ENCODE measurements around the gene ITIH3. TPM values are rescaled to one million over a fixed set of nuclear protein-coding genes. Genes with fewer than 3 reads are reported as not detected.

The ITIH3 gene
- total RNA-seq, 2 experiments from 2014 or later: not detected

DNA sequence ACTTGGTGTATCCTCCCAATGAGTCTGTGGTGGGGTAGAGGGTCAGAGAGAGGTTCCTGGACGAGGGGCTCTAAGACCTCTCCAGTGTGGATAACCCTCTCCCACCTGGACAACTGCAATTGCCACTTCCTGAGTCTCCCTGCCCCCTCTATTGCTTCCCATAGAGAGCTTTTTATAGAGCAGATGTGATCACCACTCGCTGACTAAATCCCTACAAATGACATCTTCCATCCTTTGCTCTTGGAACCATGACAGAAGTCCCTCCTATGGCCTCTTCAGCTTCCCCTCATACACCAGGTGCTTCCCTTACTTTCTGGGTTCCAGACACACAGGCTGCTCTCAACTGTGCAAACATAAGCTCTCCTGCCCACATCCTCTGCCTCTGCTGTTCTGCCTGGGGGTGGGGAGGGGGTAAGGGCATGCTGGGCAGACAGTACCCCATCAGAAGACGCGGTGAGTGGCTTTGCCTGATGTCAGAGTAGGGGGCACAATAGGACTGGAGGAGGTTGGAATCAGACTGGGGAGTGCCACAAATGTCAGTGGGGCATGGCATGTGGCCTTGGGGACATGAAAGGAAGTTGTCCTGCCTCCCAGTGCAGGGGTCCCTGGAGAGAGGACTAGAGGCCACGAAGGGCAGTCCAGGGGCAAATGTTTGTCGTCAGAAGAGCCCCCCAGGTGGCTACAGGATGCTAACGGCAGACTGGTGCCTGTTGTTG lies 15.2 kb downstream of the ITIH3 start:
- CTCF ChIA-PET: no interaction called here

DNA sequence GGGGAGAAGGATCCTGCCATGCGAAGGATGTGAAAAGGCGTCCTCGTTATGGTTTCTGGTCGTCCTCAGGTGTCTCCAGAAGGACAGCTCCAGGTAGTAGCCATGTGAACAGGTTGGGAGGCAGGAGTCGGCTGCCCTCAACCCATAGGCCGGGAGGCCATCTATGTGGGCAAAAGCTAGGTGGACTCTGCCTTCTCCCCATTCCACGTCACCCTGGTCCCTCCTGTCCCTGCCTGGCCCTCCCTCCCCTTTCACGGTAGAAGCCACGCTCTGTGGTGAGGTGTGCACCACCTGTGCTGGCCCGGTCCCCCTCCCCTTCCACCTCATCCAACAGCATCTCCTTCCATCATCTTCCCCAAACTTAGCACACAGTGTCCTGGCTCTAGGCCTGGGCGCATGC lies 16.3 kb downstream of the ITIH3 start:
- Mint-ChIP-seq H3K27ac (no peak overlapping the region), H3K9me3 (no peaks in the 10 kb centered on the region), H3K27me3 (no peaks in the 10 kb centered on the region), H3K4me3 (no peak overlapping the region), H3K36me3 (ENCODE audit: low read depth) (no peaks in the 10 kb centered on the region), H3K4me1 (peaks cover 8% of the 10 kb centered on the region)
- ChIA-PET POLR2A (no interaction called here), CTCF (interaction anchor here (1.7 kb wide), 1 partner anchor 10 kb away, joined by 7 read pairs; no protein-coding TSS in a partner anchor)
- no peak for DNase-seq

More for the DNA sequence above, 15.2 kb downstream of the ITIH3 start:
- Mint-ChIP-seq H3K4me3 (no peak overlapping the region), H3K4me1 (peaks cover 11% of the 10 kb centered on the region), H3K36me3 (ENCODE audit: low read depth) (no peaks in the 10 kb centered on the region), H3K9me3 (no peaks in the 10 kb centered on the region), H3K27ac (peak overlapping the region; percentile 37), H3K27me3 (no peaks in the 10 kb centered on the region)
- DNase-seq: no peak
- POLR2A ChIA-PET: no interaction called here

DNA sequence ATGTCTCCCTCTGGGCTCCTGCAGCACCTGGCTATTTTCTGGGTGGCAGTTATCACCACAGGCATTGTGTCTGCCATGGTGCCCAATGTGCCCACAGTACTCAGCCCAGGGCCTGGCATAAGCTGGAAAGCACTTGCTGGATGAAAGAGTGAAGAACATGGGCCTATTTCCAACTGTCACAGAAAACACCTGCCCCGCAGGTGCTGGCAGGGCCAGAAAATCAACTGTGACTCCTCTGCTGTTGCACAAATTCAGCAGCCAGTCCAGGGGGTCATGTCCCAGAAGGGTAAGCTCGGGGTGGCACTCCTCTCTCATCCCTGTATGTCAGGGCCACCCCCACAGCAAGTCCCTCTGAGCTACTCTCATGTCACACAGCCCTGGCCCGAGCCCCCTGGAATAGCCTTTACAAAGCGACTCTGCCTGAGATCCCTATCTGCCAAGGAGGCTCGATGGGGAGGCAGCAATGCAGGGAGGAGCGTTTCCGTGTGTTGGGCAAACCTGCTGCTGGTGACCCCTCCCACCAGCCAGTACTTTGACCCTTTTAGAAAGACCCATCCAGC lies 16.9 kb downstream of the ITIH3 start:
- POLR2A ChIA-PET: no interaction called here
- no peak overlapping the region for H3K4me3 Mint-ChIP-seq

DNA sequence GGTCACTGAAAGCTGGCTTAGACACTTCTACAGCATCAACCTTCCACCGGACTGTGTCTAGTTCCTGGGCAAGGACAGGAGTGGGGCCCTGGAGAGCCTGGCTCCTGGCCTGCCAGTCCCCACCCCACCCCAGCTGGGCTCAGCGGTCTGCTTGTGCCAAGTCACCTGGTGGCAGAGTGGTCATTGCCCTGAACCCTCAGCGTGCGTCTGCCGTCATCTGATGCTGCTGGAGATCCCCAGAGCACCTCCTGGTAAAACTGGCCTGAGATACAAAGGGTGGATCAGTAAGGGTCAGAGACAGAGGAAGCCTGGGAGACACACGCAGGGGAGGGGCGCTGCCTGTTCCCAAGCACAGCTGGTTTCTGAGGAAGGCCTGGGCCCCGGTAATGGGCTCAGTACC lies 19.2 kb downstream of the ITIH3 start:
- no peak overlapping the region for H3K27ac Mint-ChIP-seq
- no peaks in the 10 kb centered on the region for H3K36me3 Mint-ChIP-seq (ENCODE audit: low read depth)
- no peak for DNase-seq
- no peaks in the 10 kb centered on the region for H3K27me3 Mint-ChIP-seq
- POLR2A ChIA-PET: no interaction called here
- CTCF ChIA-PET: interaction anchor here (0.6 kb wide), 2 partner anchors 41 to 172 kb away, joined by 4 to 5 read pairs; no protein-coding TSS in a partner anchor
- peaks cover 8% of the 10 kb centered on the region for H3K4me1 Mint-ChIP-seq
- H3K4me3 Mint-ChIP-seq: no peak overlapping the region
- H3K9me3 Mint-ChIP-seq: no peaks in the 10 kb centered on the region

More for the DNA sequence above, 16.9 kb downstream of the ITIH3 start:
- CTCF ChIA-PET: interaction anchor here (1.7 kb wide), 1 partner anchor 9 kb away, joined by 7 read pairs; no protein-coding TSS in a partner anchor
- H3K27me3 Mint-ChIP-seq: no peaks in the 10 kb centered on the region
- H3K4me1 Mint-ChIP-seq: peaks cover 8% of the 10 kb centered on the region
- DNase-seq: no peak
- no peaks in the 10 kb centered on the region for H3K9me3 Mint-ChIP-seq
- H3K27ac Mint-ChIP-seq: no peak overlapping the region
- no peaks in the 10 kb centered on the region for H3K36me3 Mint-ChIP-seq (ENCODE audit: low read depth)

DNA sequence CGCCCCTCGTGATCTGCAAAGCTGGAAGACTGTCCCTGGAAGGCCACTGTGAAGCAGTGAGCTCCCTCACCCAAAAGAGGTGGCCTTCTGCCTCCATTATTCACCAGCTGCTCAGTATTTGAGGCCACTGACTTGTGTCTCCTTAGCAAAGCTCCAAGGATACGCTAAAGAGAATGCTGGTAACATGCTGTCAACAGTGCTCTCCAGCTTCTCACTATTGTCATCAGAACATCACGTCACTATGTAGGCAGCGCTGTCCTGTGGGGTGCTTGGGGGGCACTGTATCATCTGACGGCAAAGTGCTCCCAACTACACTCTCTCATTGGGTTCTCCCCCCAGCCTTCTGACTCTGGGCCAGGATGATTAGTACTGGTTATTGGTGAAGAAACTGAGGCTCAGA lies 21.6 kb downstream of the ITIH3 start:
- no peaks in the 10 kb centered on the region for H3K4me1 Mint-ChIP-seq
- ChIA-PET POLR2A (no interaction called here), CTCF (interaction anchor here (1.4 to 1.8 kb wide), 2 partner anchors 10 to 25 kb away, joined by 3 to 4 read pairs; no protein-coding TSS in a partner anchor)
- no peak overlapping the region for H3K4me3 Mint-ChIP-seq
- DNase-seq: no peak
- no peak overlapping the region for H3K27ac Mint-ChIP-seq
- H3K27me3 Mint-ChIP-seq: no peaks in the 10 kb centered on the region
- no peaks in the 10 kb centered on the region for H3K36me3 Mint-ChIP-seq (ENCODE audit: low read depth)
- no peaks in the 10 kb centered on the region for H3K9me3 Mint-ChIP-seq

- DNase-seq: no peak
- Mint-ChIP-seq H3K36me3 (ENCODE audit: low read depth) (no peaks in the 10 kb centered on the region), H3K4me1 (no peaks in the 10 kb centered on the region), H3K4me3 (no peak overlapping the region), H3K27me3 (no peaks in the 10 kb centered on the region), H3K9me3 (no peaks in the 10 kb centered on the region), H3K27ac (no peak overlapping the region)
- CTCF ChIA-PET: interaction anchor here (1.4 to 1.8 kb wide), 2 partner anchors 9 to 25 kb away, joined by 3 to 4 read pairs; no protein-coding TSS in a partner anchor
- POLR2A ChIA-PET: no interaction called here
Measured at GRCh38 chr3:52816654-52817053, 22.1 kb downstream of the ITIH3 start.

DNA sequence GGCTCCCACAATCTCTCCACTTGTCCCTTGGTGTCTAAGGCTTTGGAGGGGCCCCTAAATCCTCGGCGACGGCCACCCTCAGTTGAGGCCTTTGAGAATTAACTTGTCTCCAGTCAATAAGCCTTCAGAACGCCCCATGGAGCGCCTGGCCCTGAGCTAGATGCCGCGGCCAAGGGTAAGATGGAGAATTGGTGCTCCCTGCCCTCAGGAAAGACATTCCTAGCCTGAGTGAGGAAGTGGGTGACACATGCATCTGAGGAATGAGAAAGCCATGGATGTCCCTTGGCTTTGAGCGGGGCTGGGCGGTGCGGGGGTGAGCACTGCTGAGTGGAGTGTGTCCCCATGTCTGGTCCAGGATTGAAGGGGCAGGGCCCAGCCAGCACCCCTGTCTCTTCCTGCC lies 22.6 kb downstream of the ITIH3 start:
- Mint-ChIP-seq H3K27me3 (no peaks in the 10 kb centered on the region), H3K27ac (no peak overlapping the region), H3K4me3 (no peak overlapping the region), H3K9me3 (no peaks in the 10 kb centered on the region), H3K4me1 (no peaks in the 10 kb centered on the region), H3K36me3 (ENCODE audit: low read depth) (no peaks in the 10 kb centered on the region)
- ChIA-PET POLR2A (no interaction called here), CTCF (interaction anchor here (1.4 kb wide), 1 partner anchor 9 kb away, joined by 3 read pairs; no protein-coding TSS in a partner anchor)
- DNase-seq: no peak

- Mint-ChIP-seq H3K4me3 (no peak overlapping the region), H3K27me3 (no peaks in the 10 kb centered on the region), H3K9me3 (no peaks in the 10 kb centered on the region), H3K4me1 (no peaks in the 10 kb centered on the region), H3K36me3 (ENCODE audit: low read depth) (no peaks in the 10 kb centered on the region), H3K27ac (no peak overlapping the region)
- CTCF ChIA-PET: interaction anchor here (1.4 kb wide), 1 partner anchor 8 kb away, joined by 3 read pairs; no protein-coding TSS in a partner anchor
- POLR2A ChIA-PET: no interaction called here
- no peak for DNase-seq
Measured at GRCh38 chr3:52817860-52818259, 23.3 kb downstream of the ITIH3 start.

DNA sequence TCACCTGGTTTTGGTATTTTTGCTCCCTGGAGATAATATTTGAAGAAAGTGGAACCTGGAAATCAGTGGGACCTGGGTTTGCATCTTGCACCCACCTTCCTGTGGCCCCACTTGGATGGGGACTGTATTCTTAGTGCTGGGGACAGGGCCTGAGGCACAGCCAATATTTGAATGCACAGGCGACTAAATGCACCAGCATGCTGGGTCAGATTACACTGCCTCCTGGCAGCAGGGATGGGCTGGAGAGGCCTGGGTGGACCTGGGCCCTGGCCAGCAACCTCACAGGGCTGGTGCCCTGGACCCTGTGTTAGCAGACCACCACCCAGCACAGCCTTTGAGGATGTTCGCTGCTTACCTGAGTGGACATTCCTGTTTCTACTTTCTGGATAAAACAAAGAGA lies 25.3 kb downstream of the ITIH3 start:
- no peaks in the 10 kb centered on the region for H3K36me3 Mint-ChIP-seq (ENCODE audit: low read depth)
- H3K4me1 Mint-ChIP-seq: no peaks in the 10 kb centered on the region
- no peaks in the 10 kb centered on the region for H3K27me3 Mint-ChIP-seq
- ChIA-PET POLR2A (no interaction called here), CTCF (interaction anchor here (1.4 kb wide), 1 partner anchor 8 kb away, joined by 7 read pairs; no protein-coding TSS in a partner anchor)
- DNase-seq: no peak
- no peak overlapping the region for H3K4me3 Mint-ChIP-seq
- no peak overlapping the region for H3K27ac Mint-ChIP-seq
- no peaks in the 10 kb centered on the region for H3K9me3 Mint-ChIP-seq

GRCh38 chr3:52820736-52821135 lies 26.1 kb downstream of the ITIH3 start:
- CTCF ChIA-PET: interaction anchor here (0.5 to 1.7 kb wide), 6 partner anchors 8 to 408 kb away, joined by 3 to 7 read pairs (median 4); no protein-coding TSS in a partner anchor

DNA sequence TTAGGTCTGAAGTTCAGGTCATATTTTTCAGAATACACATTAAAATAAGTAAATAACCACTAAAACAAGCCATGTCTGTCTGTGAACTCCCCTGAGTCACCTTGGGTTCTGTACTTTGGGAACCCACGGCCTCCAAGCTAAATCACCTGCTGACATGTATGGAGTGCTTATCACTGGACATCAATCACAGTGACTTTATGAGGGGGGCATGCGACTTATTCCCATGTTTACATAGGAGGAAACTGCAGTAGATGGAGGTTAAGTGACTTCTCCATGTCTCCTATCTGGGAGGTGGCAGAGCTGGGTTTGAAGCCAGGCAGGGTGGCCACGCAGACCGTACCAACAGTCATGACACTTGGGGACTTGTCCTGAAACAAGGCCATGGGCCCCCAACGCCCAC lies 27.8 kb downstream of the ITIH3 start:
- no peaks in the 10 kb centered on the region for H3K4me1 Mint-ChIP-seq
- no peaks in the 10 kb centered on the region for H3K36me3 Mint-ChIP-seq (ENCODE audit: low read depth)
- ChIA-PET CTCF (interaction anchor here (1.2 to 1.5 kb wide), 2 partner anchors 17 to 43 kb away, joined by 3 to 5 read pairs; no protein-coding TSS in a partner anchor), POLR2A (no interaction called here)
- DNase-seq: no peak
- H3K27ac Mint-ChIP-seq: no peak overlapping the region
- no peak overlapping the region for H3K4me3 Mint-ChIP-seq
- no peaks in the 10 kb centered on the region for H3K9me3 Mint-ChIP-seq
- H3K27me3 Mint-ChIP-seq: no peaks in the 10 kb centered on the region

More at GRCh38 chr3:52820736-52821135, 26.1 kb downstream of the ITIH3 start:
- no peaks in the 10 kb centered on the region for H3K9me3 Mint-ChIP-seq
- H3K27ac Mint-ChIP-seq: no peak overlapping the region
- no peak overlapping the region for H3K4me3 Mint-ChIP-seq
- POLR2A ChIA-PET: no interaction called here
- H3K27me3 Mint-ChIP-seq: no peaks in the 10 kb centered on the region
- no peaks in the 10 kb centered on the region for H3K36me3 Mint-ChIP-seq (ENCODE audit: low read depth)
- DNase-seq: peak; percentile 34
- H3K4me1 Mint-ChIP-seq: no peaks in the 10 kb centered on the region

DNA sequence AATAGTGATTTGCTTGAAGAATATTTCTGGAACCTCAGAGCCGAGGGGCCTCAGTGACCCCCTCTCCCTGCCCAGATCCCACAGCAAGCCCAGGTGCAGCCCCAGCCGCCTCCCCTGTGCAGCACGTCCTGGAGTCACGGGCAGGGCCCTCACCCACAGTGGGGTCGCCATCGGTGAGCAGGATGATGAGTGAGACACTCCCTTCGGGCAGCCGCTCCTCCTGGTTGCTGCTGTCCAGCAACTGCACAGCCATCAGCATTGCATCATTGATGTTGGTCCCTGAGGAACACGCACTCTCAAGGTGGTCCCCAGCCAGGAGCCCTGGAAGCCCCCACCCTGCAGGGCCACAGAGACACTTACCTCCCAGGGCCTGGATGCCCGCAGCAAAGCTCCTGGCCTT lies 29.4 kb downstream of the ITIH3 start:
- H3K9me3 Mint-ChIP-seq: no peaks in the 10 kb centered on the region

GRCh38 chr3:52827441-52827840 lies 32.8 kb downstream of the ITIH3 start:
- no peaks in the 10 kb centered on the region for H3K9me3 Mint-ChIP-seq
- POLR2A ChIA-PET: no interaction called here
- DNase-seq: no peak
- H3K4me1 Mint-ChIP-seq: peaks cover 4% of the 10 kb centered on the region
- H3K36me3 Mint-ChIP-seq (ENCODE audit: low read depth): no peaks in the 10 kb centered on the region
- H3K4me3 Mint-ChIP-seq: no peak overlapping the region
- no peaks in the 10 kb centered on the region for H3K27me3 Mint-ChIP-seq
- no peak overlapping the region for H3K27ac Mint-ChIP-seq
- CTCF ChIA-PET: no interaction called here

More for the DNA sequence above, 29.4 kb downstream of the ITIH3 start:
- ChIA-PET CTCF (interaction anchor here (1.0 to 1.5 kb wide), 2 partner anchors 10 to 19 kb away, joined by 3 to 5 read pairs; no protein-coding TSS in a partner anchor), POLR2A (no interaction called here)
- Mint-ChIP-seq H3K36me3 (ENCODE audit: low read depth) (no peaks in the 10 kb centered on the region), H3K4me3 (no peak overlapping the region), H3K4me1 (no peaks in the 10 kb centered on the region), H3K27me3 (no peaks in the 10 kb centered on the region), H3K27ac (no peak overlapping the region)
- no peak for DNase-seq

Data from activated CD4-positive, alpha-beta T cell treated with anti-CD3 and anti-CD28 coated beads, Interleukin-2, amount 10 ng/mL, durations not matched to agents 7 days and 5 days (primary cell).